GM21786 (cell line): Measurements from ENCODE around the gene FGA.
"Not testable (repeated sequence)": the region's sequence is repeated elsewhere in the genome, so short reads cannot be mapped to it uniquely, and the experiment has no call there.

ENCODE experiments used
- ATAC-seq: cut with Tn5 transposase; IDR thresholded peaks from one replicate; pipeline ENCODE4 v1.9.1; 2021; ENCODE audit not compliant: unreplicated experiment

The FGA gene

DNA sequence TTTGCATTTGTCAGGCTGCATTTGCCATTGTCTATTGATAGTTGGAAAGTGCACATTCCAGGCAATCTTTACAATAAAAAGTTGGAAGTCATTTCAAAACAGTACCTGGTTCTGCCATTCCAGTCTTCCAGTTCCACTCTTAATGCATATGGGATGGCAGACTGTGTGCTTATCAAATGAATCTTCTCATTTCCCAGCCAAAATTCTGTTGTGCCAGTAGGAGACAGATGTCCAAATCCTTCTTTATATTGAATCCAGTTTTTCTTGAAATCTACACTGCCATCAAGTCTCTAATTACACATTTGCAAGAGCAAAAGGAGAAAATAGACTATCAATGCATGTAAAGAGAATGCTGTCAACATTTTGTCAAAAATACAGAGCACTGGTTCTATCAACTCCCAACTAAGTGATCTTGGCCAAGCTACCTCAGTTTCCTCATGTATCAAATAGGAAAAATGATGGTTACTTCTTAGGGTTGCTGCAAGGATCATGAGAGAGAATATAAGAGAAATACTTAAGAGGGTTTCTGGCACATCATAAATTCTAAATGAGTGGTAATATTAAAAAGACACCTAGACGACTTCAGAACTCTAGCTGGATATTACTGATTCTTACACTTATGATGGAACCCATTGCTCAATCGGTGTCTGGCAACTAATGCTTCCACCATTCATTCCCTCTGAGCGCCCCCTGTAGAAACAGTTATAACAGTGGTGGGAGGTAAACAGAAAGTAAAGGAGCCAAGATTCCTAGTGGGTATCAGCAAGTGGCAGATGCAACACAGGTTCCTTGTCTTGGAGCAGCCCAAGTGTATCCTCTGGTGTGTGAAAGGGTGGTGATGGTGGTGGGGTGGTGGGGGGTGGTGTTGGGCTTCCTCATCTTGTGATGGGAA, 18.1 kb upstream of the FGA start:
- no peak for ATAC-seq

DNA sequence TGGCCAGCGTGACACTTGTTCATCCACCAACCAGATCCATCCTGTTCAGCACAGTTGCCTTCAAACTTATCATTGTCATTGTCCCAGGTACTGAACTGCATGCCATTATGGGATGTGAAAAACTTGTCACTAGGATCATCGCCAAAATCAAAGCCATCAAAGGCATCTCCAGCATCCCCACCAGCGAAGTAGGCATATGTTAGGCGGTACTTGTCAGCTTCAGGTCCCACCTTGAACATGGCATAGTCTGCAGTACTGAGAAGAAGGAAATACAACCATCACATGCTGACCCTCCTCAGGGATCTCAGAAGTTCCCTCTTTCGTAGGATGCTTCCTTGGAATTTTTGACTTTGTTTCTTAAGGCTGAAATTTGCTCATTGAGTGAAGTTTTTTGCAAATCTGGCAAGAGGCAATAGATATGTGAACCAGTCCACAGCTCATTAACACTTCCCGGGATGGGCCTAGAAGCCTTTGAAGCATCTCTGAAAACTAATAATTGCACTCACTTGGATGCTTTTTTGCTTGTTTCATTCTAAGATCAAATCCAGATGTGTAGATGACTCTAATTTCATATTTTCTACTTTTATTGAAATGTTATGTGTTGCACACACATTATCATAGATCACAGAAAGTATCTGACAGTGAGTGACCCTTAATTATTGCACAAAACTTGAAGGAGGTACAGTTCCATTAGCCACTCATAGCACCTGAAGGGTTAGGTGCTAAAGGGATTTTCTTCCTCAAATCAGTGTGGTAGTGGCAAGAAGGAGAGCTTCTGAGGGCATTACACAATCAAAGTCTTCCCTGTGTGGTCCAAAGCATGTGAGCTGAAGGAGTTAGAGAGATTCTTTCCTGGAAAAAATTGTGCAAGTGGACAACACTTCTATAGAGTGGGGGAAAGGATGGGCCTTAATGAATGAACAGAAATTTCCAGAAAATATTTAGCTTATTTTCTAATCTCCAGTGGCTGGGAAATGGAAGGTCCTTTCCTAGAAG, 16.5 kb upstream of the FGA start:
- no peak for ATAC-seq

DNA sequence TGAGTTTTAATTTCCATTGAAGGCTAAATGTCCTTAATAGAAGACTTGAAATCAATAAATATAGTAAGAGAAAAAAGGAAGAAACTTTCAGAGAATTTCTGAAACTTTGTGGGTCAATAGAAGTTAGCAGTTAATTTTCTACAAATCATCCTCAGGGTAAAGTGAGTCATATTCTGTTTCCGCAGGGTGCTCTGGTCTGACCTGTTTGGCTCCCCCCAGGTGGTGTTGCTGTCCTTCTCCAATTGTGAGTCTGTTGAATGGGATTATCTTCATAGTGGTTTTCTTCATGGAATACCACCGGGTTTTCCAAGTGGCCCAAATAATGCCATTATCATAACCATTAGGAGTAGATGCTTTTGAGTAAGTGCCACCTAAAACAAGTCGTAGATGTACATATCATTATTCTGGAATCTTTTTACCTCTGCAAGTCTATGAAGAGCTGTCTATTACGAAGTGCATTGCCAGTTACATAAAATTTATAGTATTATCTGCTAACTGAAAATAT, 14.2 kb upstream of the FGA start:
- no peak for ATAC-seq

DNA sequence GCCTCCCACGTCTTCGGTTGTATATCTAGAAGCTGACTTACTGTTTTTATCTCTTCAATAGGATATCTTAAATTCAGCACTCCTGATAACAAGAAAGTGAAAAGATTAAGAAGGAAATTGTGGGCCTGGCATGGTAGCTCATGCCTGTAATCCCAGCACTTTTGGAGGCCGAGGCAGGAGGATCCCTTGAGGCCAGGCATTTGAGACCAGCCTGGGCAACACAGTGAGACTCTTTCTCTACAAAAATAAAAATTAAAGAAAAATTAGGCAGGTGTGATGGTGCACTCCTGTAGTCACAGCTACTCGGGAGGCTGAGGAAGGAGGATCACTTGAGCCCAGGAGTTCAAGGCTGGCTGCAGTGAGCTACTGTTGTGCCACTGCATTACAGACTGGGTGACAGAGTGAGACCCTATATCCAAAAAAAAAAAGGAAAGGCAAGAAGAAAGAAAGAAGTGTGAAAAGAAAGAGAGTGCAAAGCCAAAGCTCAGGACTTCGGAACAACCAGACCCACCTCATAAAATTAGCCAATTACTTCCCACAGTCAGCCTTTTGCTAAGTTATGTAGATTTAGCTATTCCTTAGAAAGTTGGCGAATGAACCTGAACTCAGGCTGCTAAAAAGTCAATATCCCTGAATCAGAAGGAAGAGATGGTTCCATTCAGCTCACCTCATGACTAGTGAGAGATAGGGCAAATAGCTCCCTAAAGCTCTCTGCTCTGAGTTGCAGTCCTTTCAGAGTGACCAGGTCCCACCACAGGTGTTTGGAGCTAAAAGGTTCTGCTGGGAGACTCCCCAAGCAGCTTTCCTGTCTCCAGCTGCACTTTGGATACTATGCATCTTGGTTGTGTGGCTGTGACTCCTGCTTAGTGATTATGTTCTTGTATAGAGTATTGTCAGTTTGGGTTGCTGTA, 12.7 kb upstream of the FGA start:
- ATAC-seq, result no peak

DNA sequence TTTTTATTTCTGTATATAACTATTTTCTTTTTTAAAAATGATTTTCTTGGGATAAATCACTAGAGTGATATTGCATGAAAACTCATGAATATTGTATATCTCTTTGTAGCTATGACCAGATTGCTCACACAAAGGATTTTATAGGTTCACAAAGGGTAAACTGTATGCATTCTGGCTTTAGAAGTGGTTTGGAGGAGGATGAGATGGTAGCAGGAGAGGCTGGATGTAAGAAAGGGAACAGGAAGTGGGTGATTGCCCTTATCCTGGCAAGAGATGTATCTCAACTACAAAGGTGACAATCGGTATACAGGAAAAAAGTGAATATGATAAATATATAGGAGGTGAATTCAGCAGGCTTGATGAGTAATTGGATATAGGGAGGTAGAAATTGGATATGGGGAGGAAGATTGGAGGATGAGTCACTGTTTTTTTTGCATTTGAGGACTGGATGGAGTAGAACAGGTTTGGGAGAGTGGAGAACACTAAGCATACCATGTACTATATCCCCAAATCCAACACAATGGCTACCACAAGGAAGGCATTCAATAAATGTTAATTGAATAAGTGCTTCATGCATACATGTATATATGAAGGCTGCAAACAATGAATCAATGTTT, 12.0 kb upstream of the FGA start:
- ATAC-seq, result no peak

DNA sequence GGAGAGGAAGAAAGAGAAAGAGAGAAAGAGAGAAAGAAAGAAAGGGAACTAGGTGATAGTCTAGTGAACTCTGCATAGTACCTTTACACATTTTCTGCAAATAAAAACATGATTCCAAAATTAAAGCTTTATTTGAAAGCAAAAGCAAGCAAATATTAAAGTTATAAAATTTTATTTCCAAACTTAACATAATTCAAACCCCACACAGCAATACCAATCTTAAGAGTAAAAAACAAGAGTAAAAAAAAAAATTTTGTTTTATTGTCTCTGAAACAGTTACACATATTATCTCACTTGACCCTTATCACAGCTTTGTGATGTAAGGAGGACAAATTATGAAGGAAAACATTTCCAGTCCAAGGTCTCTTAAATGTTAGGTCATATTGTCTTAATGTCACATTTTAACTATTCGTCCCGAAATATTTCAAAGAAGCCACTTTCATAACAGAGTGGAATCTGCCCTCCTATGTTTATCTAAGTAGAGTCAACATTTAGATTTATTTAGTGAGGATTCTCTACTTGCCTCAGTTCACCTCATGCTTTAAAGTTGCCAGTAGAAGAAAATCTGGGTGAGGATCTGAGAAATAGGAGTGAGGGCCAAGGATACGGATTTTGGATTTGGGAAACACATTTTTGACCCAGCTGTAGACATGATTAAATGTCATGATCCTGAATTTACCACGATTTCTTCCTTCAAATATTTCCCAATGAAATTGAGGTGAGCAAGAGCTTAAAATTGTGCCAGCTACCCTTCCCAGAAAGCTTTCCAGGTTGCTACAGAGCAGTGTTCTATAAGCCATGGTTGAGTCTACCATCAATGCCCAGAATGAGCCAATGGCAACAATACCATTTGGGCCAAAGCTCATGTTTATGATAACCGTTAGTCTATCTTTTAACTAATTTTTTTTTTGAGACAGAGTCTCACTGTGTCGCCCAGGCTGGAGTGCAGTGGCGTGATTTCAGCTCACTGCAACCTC, 7.5 kb upstream of the FGA start:
- no peak for ATAC-seq

DNA sequence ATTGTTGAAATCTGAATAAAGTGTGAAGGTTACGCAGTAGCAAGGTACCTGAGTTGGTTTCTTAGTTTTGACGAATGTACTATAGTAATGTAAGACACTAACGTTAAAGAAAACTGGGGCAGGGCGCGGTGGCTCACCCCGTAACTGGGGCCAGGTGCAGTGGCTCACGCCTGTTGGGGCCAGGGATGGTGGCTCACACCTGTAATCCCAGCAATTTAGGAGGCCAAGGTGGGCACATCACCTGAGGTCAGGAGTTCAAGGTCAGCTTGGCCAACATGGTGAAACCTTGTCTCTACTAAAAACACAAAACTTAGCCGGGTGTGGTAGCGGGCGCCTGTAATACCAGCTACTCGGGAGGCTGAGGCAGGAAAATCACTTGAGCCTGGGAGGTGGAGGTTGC, 6.7 kb upstream of the FGA start:
- not testable (repeated sequence) for ATAC-seq

DNA sequence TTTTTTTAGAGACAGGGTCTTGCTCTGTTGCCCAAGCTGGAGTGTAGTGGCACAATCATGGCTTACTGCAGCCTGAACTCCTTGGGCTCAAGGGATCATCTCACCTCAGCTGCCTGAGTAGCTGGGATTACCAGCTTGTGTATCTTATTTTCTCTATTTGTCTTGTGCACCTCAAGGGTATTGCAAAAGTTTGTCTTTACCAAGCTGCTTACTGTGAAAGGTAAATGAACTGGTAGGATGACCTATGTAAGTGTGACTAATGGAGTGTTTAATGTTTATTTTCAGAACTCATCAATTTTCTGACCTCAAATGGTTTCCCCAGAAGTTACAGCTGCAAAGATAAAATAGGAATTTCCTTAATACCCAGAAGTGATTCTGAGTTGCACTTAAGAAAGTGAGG, 5.3 kb upstream of the FGA start:
- ATAC-seq, result no peak

DNA sequence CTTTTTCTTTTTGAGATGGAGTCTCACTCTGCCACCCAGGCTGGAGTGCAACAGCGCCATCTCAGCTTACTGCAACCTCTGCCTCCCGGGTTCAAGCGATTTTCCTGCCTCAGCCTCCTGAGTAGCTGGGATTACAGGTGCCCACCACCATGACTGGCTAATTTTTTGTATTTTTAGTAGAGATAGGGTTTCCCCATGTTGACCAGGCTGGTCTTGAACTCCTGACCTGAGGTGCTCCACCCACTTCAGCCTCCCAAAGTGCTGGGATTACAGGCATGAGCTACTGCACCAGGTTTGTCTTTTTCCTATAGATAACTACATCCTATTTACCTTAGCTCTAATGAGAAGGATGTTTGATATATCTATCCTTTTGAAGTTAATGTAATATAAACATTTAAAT, 3.8 kb upstream of the FGA start:
- ATAC-seq, result not testable (repeated sequence)

DNA sequence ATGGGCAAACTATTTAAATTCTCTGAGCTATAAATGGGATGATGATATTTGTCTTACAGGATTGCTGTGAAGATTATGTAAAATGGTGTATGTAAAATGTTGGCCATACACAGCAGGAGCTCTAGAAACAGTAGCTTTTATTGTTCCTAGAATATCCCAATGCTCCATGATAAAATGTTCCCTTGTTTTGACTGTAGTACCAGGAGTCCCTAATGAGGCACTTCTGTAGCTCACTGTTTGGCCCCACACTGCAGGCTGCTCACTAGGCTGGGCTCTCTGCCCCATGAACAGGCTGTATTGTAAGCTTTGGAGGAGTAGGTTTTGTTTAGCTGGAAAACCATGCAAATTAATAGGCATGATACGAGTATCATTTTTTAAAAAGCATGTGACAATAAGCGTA, 3.3 kb upstream of the FGA start:
- no peak for ATAC-seq

DNA sequence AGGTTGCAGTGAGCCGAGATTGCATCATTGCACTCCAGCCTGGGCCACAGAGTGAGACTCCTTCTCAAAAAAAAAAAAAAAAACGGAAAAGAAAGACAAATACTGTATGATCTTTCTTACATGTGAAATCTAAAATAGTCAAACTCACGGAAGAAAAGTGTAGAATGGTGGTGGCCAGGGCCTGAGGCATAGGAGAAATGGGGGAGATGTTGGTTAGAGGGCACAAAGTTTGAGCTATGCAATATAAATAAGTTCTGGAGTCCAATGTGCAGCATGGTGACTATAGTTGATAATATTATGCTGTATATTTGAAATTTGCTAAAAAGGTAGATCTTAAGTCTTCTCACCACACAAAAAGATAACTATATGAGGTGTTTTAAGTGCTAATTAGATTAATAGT, 1.3 kb upstream of the FGA start:
- no peak for ATAC-seq

DNA sequence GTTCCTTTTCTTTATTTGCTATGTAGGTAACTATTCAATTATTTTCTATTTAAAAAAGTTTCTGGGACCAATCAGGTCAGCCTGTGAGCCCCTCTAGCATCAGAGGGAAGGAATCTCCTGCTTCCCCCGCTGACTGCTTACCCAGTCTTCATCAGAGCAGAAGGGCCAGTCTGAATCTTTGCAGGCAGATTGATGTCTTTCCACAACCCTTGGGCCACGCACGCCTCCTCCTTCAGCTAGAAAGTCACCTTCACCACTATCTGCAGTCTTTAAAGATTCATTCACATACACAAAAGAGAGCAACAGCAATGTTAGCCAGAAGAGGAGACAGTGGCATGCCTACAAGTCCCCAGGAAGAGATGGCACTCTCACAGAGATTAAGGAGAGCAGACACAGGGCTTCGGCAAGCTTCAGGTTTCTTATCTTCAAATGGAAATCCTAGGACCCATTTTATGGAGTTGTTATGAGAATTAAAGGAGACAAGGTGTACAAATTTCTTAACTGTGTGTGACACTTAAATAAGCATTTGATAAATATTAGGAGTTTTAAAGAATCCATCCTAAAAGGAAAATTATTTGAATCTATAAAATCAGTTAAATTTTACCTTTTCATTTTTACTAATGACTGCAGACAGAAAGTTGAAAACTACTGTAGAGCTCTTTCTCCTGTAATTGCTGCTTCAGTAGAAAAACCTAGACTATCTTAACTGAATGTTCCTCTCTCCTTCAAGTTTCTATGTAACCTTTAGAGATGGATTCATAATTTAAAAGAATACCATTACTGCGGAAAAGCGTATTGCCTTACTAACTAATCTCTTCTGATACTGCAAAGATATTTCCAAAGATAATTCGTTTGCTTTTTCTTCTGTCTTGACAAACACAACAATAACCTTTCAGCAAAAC, 995 bp downstream of the FGA start:
- ATAC-seq, result no peak

DNA sequence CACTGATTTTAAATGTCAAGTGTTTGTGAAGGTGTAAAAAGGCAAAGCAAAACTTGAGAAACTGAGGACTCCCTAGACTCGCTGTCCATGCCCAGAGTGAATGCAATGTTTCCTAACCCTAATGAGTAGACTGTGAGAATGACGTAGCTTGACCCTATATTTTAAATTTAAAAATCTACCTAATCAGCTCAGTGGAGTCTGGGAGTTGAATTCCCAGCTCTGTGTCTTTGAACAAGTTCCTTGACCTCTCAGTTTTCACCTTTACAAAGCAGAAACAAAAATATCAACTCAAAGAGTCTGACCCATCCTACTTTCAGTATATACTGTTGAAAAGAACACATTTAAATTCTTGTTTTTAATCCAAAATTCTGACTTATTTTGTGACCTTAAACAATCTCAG, 2.3 kb downstream of the FGA start:
- no peak for ATAC-seq

DNA sequence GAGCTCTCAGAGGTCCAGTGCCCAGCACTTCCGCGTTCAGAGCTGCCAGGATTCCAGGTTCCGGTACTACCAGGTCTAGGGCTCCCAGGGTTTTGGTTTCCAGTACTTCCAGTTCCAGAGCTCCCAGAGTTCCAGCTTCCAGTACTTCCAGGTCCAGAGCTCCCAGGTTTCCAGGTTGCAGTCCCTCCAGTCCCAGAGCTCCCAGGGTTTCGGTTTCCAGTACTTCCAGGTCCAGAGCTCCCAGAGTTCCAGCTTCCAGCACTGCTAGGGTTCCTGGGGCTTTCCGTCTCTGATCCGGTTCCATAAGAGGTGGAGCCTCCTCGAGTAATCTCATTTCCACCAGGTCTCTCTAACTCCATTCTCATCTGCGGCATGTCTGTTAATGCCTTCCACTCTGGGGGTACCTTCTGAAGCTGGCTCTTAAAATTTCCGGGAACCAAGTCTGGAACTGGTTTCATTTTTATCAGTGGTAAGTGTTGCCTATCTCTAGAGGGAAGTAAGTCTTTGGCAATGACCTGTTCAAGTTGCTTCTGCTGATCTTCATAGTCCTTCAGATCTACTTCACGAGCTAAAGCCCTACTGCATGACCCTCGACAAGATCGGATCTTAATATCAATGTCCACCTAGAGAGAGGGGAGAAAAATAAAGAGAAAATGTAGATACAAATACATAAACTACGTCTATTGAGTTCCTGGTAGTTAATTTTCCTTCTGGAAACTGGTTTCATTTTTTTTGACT, 4.1 kb downstream of the FGA start:
- ATAC-seq, result no peak

DNA sequence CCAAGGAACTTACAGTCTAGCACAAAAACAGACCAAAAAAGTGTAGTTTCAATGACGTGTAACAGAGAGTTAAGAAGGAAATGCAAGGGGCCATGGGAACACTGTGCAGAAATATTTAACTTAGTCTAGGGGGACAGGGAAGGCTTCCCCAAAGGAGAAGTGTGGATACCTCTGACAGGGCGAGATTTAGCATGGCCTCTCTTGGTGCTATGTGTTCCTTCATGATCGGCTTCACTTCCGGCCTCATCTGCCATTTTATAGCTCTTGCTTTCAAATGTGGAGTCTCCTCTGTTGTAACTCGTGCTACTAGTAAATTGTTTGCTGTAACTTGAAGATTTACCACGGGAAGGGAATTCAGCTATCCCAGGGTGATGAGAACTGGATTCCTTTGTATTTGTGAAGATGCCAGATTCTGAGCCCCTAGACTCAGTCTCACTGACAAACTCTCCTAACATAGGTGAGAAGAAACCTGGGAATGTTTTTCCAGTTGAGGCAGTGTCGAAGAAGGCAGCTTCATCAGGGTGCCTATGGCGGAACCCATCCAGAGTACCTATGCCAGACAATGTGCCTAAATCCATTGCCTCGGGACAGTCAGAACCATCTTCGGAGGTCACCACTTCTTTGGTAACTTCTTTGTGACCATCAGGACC, 5.0 kb downstream of the FGA start:
- no peak for ATAC-seq

DNA sequence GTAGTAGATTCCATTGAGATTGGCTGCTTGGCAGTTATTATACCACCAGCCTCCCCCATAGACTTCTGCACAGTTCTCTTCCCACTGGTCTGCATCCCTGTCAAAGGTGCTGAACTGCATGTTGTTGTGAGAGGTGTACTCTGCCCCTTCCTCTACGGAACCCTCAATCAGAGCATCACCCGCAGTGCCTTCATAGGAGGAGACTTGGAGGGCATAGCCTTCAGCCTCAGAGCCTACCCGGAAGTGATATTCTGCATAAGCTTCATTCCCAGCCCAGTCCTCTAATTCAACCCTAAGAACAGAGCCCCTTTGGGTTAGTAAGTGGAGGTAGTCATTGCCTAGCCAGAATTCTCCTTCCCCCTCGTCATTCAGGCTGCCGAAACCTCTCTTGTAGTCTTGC, 6.3 kb downstream of the FGA start:
- ATAC-seq, result no peak

DNA sequence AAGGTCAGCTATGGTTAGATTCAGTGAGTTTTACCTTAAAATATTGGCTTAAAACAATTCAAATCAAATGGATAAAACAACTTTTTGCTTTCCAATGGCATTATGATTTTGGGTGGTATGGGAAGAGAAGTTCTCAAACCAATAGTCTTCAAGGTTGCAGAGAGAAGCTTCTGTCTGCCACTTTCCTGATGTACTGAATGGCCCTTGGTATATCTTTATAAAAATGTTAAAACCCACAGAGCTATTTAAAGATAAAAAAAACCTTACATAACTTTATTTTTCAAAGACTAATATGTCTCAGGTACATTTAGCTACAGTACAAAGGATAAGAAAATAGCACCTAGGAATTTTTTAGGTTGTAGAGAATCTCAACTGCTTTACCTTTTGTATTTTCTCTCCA, 6.9 kb downstream of the FGA start:
- no peak for ATAC-seq
